ENCODE measurements around the gene GPR155.

DNA sequence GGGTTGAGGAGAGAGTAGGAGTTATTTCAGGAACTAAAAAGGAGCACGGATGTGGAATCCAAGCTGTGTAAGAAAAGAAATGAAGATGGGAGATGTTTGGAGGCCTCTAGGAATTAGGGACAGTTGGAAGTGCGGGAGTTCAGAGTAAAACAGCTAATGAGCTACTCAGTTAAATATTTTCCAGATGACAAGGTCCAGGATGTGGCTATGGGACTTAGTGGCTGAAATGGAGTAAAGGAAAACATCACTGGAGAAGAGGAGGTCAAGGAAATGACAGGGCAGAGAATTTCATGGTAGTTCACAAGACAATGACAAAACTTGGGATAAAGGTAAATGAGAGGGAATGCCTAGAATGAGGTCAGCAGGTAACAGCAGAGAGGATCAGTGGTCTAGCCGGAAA, 13.0 kb downstream of the GPR155 start:
- TF ChIP-seq POLR2A (IDR thresholded peaks at IDR 0.05; ENCODE audit: low read length) = no peak
- TF ChIP-seq GATA1 (IDR thresholded peaks at IDR 0.05; ENCODE audit: low read depth, low read length) = no peak
